K562 (cell line): ENCODE measurements around the gene PIK3C2B. TPM values are rescaled to one million over a fixed set of nuclear protein-coding genes. Genes with fewer than 3 reads are reported as not detected.
A peak's percentile ranks its signal among the peaks of the same experiment; 100 is the strongest.

Source experiments
- BCOR ChIP-seq: fragments of 450-650 bp; IDR thresholded peaks from 2 replicates; pipeline ENCODE4 v1.6.1; 2016
- GTF3C2 ChIP-seq: IDR thresholded peaks from 3 replicates; pipeline ENCODE4 v1.6.1; 2011; ENCODE audit warnings: borderline replicate concordance, mild to moderate bottlenecking, moderate library complexity; ENCODE audit not compliant: insufficient read length; ENCODE audit errors: extremely low read depth
- HDAC6 ChIP-seq: IDR thresholded peaks from 2 replicates; pipeline ENCODE4 v1.6.1; 2012; ENCODE audit warnings: low read depth, mild to moderate bottlenecking, control low read depth, inconsistent platforms, low read length, moderate library complexity
- IRF9 ChIP-seq: fragments of 450-650 bp; IDR thresholded peaks from 2 replicates; pipeline ENCODE4 v1.6.1; 2016; ENCODE audit warnings: missing biosample characterization, missing genetic modification characterization
- LEF1 ChIP-seq: fragments of 450-650 bp; IDR thresholded peaks from 2 replicates; pipeline ENCODE4 v1.6.1; 2016; ENCODE audit warnings: mild to moderate bottlenecking
- MED1 ChIP-seq: sonication (generic); formaldehyde crosslinking; IDR thresholded peaks from 2 replicates; pipeline ENCODE4 v1.8.1; 2023; ENCODE audit warnings: missing genetic modification reagents, borderline replicate concordance
- MEF2A ChIP-seq: IDR thresholded peaks from 2 replicates; pipeline ENCODE4 v1.6.1; 2011; ENCODE audit warnings: low read depth, mild to moderate bottlenecking, low read length, moderate library complexity; ENCODE audit not compliant: control insufficient read depth
- MNT ChIP-seq, 2 experiments: fragments of 450-650 bp; conservative IDR thresholded peaks; 2 replicates each; pipeline ENCODE4 v1.6.1; 2017; ENCODE audit warnings: mild to moderate bottlenecking in 2 of 2, moderate library complexity in 2 of 2
- NFATC3 ChIP-seq: fragments of 450-650 bp; IDR thresholded peaks from 2 replicates; pipeline ENCODE4 v1.6.1; 2017; ENCODE audit warnings: mild to moderate bottlenecking
- PHTF2 ChIP-seq: fragments of 250-450 bp; sonication (Bioruptor Pico); IDR thresholded peaks from 2 replicates; pipeline ENCODE4 v1.5.0; 2021; ENCODE audit warnings: mild to moderate bottlenecking
- POLR2A ChIP-seq: fragments of 450-650 bp; conservative IDR thresholded peaks from 2 replicates; pipeline ENCODE4 v1.6.1; 2016
- PRPF4 ChIP-seq: fragments of 200-400 bp; formaldehyde crosslinking; IDR thresholded peaks from one replicate; pipeline ENCODE4 v1.6.1; 2017; ENCODE audit warnings: low read length, low read depth, mild to moderate bottlenecking; ENCODE audit not compliant: insufficient read depth, poor library complexity, severe bottlenecking
- PTBP1 ChIP-seq: fragments of 200-400 bp; formaldehyde crosslinking; IDR thresholded peaks from 2 replicates; pipeline ENCODE4 v1.6.1; 2017; ENCODE audit warnings: low read depth, low read length
- SMAD2 ChIP-seq: fragments of 150-350 bp; IDR thresholded peaks from 2 replicates; pipeline ENCODE4 v1.6.1; 2014; ENCODE audit warnings: low read depth, mild to moderate bottlenecking, low read length
- SMAD4 ChIP-seq: fragments of 250-450 bp; sonication (Bioruptor Pico); conservative IDR thresholded peaks from 2 replicates; pipeline ENCODE4 v1.8.0; 2021; ENCODE audit warnings: inconsistent platforms, mild to moderate bottlenecking, moderate library complexity
- SMARCC2 ChIP-seq: fragments of 450-650 bp; IDR thresholded peaks from 2 replicates; pipeline ENCODE4 v1.6.1; 2017; ENCODE audit warnings: antibody characterized with exemption, moderate library complexity, mild to moderate bottlenecking, low read depth
- ZNF12 ChIP-seq: sonication (generic); formaldehyde crosslinking; IDR thresholded peaks from 2 replicates; pipeline ENCODE4 v1.4.0; 2020; ENCODE audit warnings: mild to moderate bottlenecking, missing genetic modification reagents
- ZNF24 ChIP-seq: fragments of 450-650 bp; IDR thresholded peaks from 2 replicates; pipeline ENCODE4 v1.6.1; 2016
- ZNF274 ChIP-seq: IDR thresholded peaks from 2 replicates; pipeline ENCODE4 v1.6.1; 2011; ENCODE audit warnings: low read depth, mild to moderate bottlenecking, low read length, moderate library complexity, borderline replicate concordance
- ZNF324 ChIP-seq: fragments of 250-450 bp; sonication (Bioruptor Pico); IDR thresholded peaks from 2 replicates; pipeline ENCODE4 v1.4.0; 2020; ENCODE audit warnings: mild to moderate bottlenecking
- ZNF511 ChIP-seq: sonication (generic); formaldehyde crosslinking; IDR thresholded peaks from 2 replicates; pipeline ENCODE4 v1.8.0; 2022; ENCODE audit warnings: mild to moderate bottlenecking, missing genetic modification reagents
- polyA plus RNA-seq, 8 experiments: library from polyadenylated mRNA; depleted of rRNA in 4 of 8; stranded (reverse) in 5 of 8; unstranded in 3 of 8; fragments of >200 nt; fragmentation: Nextera tagmentation in 2 of 8; fragmentation: Illumina TruSeq in 1 of 8; extraction: Ambion mirVana in 2 of 8; extraction: Trizol in 1 of 8; gene quantifications; 2 replicates each; pipeline versions ENCODE4 v1.2.1 to v1.2.3, GENCODE V29; 2011 to 2014; ENCODE audit warnings: inconsistent platforms in 1 of 8, missing spikeins in 1 of 8
- total RNA-seq, 7 experiments: library from RNA; depleted of rRNA in 6 of 7; stranded (reverse); fragments of >200 nt in 6 of 7; fragmentation: Illumina TruSeq in 2 of 7; extraction: Trizol in 2 of 7; gene quantifications; 2 replicates each; pipeline versions ENCODE4 v1.2.1 to v1.2.3, GENCODE V29; 2011 to 2021; ENCODE audit warnings: low replicate concordance in 1 of 7

PIK3C2B gene
- total and polyA plus RNA-seq, 9 of the 15 experiments (the other 6 are each of a cell fraction or from before 2014, with no cell fraction given) = 0.10 to 2.9 (median 0.72) TPM

- TF ChIP-seq GTF3C2 = no peak
- no peak for TF ChIP-seq ZNF12 (CRISPR knock-in tag)
- TF ChIP-seq MEF2A = no peak
- no peak for TF ChIP-seq ZNF274
- TF ChIP-seq PHTF2 (CRISPR knock-in tag) = no peak
- TF ChIP-seq NFATC3 = no peak
- TF ChIP-seq ZNF324 (CRISPR knock-in tag) = no peak
- no peak for TF ChIP-seq ZNF24
- no peak; the same call in 1 of the 2 replicates for TF ChIP-seq ZNF511 (CRISPR knock-in tag)
- TF ChIP-seq SMAD2 = no peak
- no peak for TF ChIP-seq LEF1
- TF ChIP-seq IRF9 (tag) = no peak
- 0 out of 4 replicates have a peak, but pooled peaks of 1 of the 2 experiments have one; percentile 20 for TF ChIP-seq MNT (conservative IDR thresholded peaks at IDR 0.05)
- no peak for TF ChIP-seq PTBP1
- no peak for TF ChIP-seq MED1 (CRISPR knock-in tag)
- TF ChIP-seq BCOR = no peak
- no peak for TF ChIP-seq PRPF4
- no peak; the same call in none of the 2 replicates for TF ChIP-seq SMARCC2
- peak; percentile 88 for TF ChIP-seq POLR2A
- TF ChIP-seq HDAC6 = no peak
- no peak; the same call in 1 of the 2 replicates for TF ChIP-seq SMAD4 (CRISPR knock-in tag)
These were observed 12.9 kb upstream of the PIK3C2B start (continued) for GRCh38 chr1:204507317-204508105.
